Thyroid gland (tissue), 4 donors: ENCODE measurements around the gene C16orf96. TPM values are rescaled to one million over a fixed set of nuclear protein-coding genes. Genes with fewer than 3 reads are reported as not detected.

ENCODE experiments used
- DNase-seq, 2 donors: peaks; one replicate each; pipeline ENCODE4 v3.0.0-alpha.2; 2019
- H3K27ac ChIP-seq, 3 donors: fragments of 200-600 bp; sonication (generic); 1 replicate in 2 of 3; 2 replicates in 1 of 3; pipeline ENCODE4 v1.5.1; 2016 to 2019; ENCODE audit warnings: mild to moderate bottlenecking in 1 of 3, moderate library complexity in 1 of 3
- H3K27me3 ChIP-seq: fragments of 200-600 bp; sonication (generic); one replicate; pipeline ENCODE4 v1.5.1; 2019
- H3K36me3 ChIP-seq, 2 donors: fragments of 200-600 bp; sonication (generic); one replicate each; pipeline ENCODE4 v1.5.1; 2016 to 2019
- H3K4me1 ChIP-seq, 2 donors: fragments of 200-600 bp; sonication (generic); one replicate each; pipeline ENCODE4 v1.5.1; 2017 to 2019
- H3K4me3 ChIP-seq, 3 donors: fragments of 200-600 bp; sonication (generic); replicated peaks in 1 of 3; 1 replicate in 2 of 3; 2 replicates in 1 of 3; pipeline ENCODE4 v1.5.1; 2016; ENCODE audit warnings: mild to moderate bottlenecking in 1 of 3
- H3K9me3 ChIP-seq: fragments of 200-600 bp; sonication (generic); one replicate; pipeline ENCODE4 v1.5.1; 2017
- CTCF ChIP-seq, 6 experiments: fragments of 200-600 bp in 3 of 6; fragments of 450-650 bp in 3 of 6; sonication (generic) in 3 of 6; IDR thresholded peaks; one replicate each; pipeline ENCODE4 v1.5.1; 2016 to 2019; ENCODE audit warnings: antibody characterized with exemption in 6 of 6, mild to moderate bottlenecking in 2 of 6, inconsistent platforms in 1 of 6, moderate library complexity in 1 of 6
- POLR2A ChIP-seq, 2 donors: fragments of 450-650 bp; IDR thresholded peaks; one replicate each; pipeline ENCODE4 v1.6.1; 2017; ENCODE audit warnings: antibody characterized with exemption in 2 of 2, mild to moderate bottlenecking in 2 of 2, moderate library complexity in 1 of 2
- WGBS, 2 donors: methylation state at CpG; one replicate each; pipeline ENCODE4 v1.1.5; 2017; 5-methylcytosine and 5-hydroxymethylcytosine counted together
- intact Hi-C: fragments of 100-400 bp; cut with DNase I; formaldehyde crosslinking; loops from one replicate; pipeline ENCODE4 v1.15.1; 2023
- total RNA-seq, 4 donors: library from RNA; depleted of rRNA; stranded (reverse); fragments of >200 nt; gene quantifications; one replicate each; pipeline ENCODE4 v1.2.3, GENCODE V29; 2016

Gene C16orf96
- total RNA-seq, 4 donors from 2014 or later, result 0.11 to 0.88 (median 0.62) TPM

GRCh38 chr16:4599037-4599436 lies 42.9 kb downstream of the C16orf96 start:
- H3K36me3 ChIP-seq, result no peaks in the 10 kb centered on the region
- no peak for TF ChIP-seq CTCF (IDR thresholded peaks at IDR 0.05)
- peaks cover 21 to 24% of the 10 kb centered on the region in 2 donors for H3K4me1 ChIP-seq
- H3K27ac ChIP-seq, result no peak overlapping the region
- intact Hi-C loops, result no loop called here
- no peak overlapping the region for H3K4me3 ChIP-seq
- H3K9me3 ChIP-seq, result no peaks in the 10 kb centered on the region
- H3K27me3 ChIP-seq, result no peaks in the 10 kb centered on the region
- 93 to 94% methylated on average over 9 to 10 of the region's 10 CpGs for WGBS, 2 donors
- DNase-seq, result no peak

- Histone ChIP-seq H3K36me3 (no peaks in the 10 kb centered on the region), H3K4me1 (peaks cover 21 to 24% of the 10 kb centered on the region in 2 donors), H3K27me3 (no peaks in the 10 kb centered on the region), H3K4me3 (no peak overlapping the region), H3K9me3 (no peaks in the 10 kb centered on the region), H3K27ac (no peak overlapping the region)
- 79 to 85% methylated on average over 8 of the region's 8 CpGs for WGBS, 2 donors
- TF ChIP-seq CTCF (IDR thresholded peaks at IDR 0.05) (no peak), POLR2A (IDR thresholded peaks at IDR 0.05) (no peak)
- DNase-seq, result no peak
- intact Hi-C loops, result no loop called here
These were observed 43.4 kb downstream of the C16orf96 start for GRCh38 chr16:4599545-4599944.

GRCh38 chr16:4601036-4601863 lies 45.1 kb downstream of the C16orf96 start:
- no peak for TF ChIP-seq CTCF (IDR thresholded peaks at IDR 0.05)
- TF ChIP-seq POLR2A (IDR thresholded peaks at IDR 0.05), result no peak

GRCh38 chr16:4601864-4602186 lies 45.7 kb downstream of the C16orf96 start:
- no peak for TF ChIP-seq CTCF (IDR thresholded peaks at IDR 0.05)
- TF ChIP-seq POLR2A (IDR thresholded peaks at IDR 0.05), result no peak
- 59 to 87% methylated on average over 6 of the region's 6 CpGs for WGBS, 2 donors
- intact Hi-C loops, result no loop called here
- Histone ChIP-seq H3K36me3 (no peaks in the 10 kb centered on the region), H3K27me3 (no peaks in the 10 kb centered on the region), H3K4me3 (no peak overlapping the region), H3K4me1 (peaks cover 22 to 29% of the 10 kb centered on the region in 2 donors), H3K9me3 (no peaks in the 10 kb centered on the region), H3K27ac (peak overlapping the region in 2 of 3 donors; percentile 36 to 70)
- DNase-seq, result no peak

More at GRCh38 chr16:4601036-4601863, 45.1 kb downstream of the C16orf96 start:
- no peak overlapping the region for H3K4me3 ChIP-seq
- no peaks in the 10 kb centered on the region for H3K36me3 ChIP-seq
- no peaks in the 10 kb centered on the region for H3K9me3 ChIP-seq
- 28 to 34% methylated on average over 18 of the region's 18 CpGs for WGBS, 2 donors
- intact Hi-C loops, result no loop called here
- H3K4me1 ChIP-seq, result peaks cover 21 to 26% of the 10 kb centered on the region in 2 donors
- no peaks in the 10 kb centered on the region for H3K27me3 ChIP-seq
- H3K27ac ChIP-seq, result peak overlapping the region; percentile 34 to 70 (median 36)
- peak; percentile 90 to 91 for DNase-seq

GRCh38 chr16:4602331-4602730 lies 46.2 kb downstream of the C16orf96 start:
- Histone ChIP-seq H3K4me3 (no peak overlapping the region), H3K9me3 (no peaks in the 10 kb centered on the region), H3K4me1 (peaks cover 22 to 29% of the 10 kb centered on the region in 2 donors), H3K36me3 (no peaks in the 10 kb centered on the region), H3K27ac (peak overlapping the region in 1 of 3 donors; percentile 36), H3K27me3 (no peaks in the 10 kb centered on the region)
- 88 to 100% methylated on average over 2 to 3 of the region's 8 CpGs for WGBS, 2 donors
- DNase-seq, result no peak
- intact Hi-C loops, result no loop called here
- no peak for TF ChIP-seq CTCF (IDR thresholded peaks at IDR 0.05)
- no peak for TF ChIP-seq POLR2A (IDR thresholded peaks at IDR 0.05)
